ENCODE measurements around the gene TRIM66.

Gene TRIM66

DNA sequence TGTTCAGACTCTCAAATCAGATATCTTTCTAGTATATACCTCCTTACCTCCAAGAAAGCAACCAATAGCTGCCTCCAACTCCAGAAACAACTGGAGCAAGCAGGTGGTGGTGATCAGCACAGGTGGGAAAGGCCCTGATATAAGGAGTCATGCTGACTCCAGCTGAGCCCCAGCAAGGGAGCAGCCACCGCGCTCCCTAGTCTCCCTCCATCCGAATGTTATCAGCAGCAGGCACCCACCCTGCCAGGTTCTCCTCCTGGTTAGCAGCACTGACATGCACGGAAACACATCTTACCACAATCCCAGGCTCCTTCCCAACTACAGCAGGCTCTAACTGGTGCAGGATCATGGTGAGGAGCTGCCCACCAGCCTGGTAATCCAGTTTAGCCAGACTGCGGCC, 69.9 kb downstream of the TRIM66 start:
- no peak for DNase-seq (ENCODE audit: low read depth, low spot score)

DNA sequence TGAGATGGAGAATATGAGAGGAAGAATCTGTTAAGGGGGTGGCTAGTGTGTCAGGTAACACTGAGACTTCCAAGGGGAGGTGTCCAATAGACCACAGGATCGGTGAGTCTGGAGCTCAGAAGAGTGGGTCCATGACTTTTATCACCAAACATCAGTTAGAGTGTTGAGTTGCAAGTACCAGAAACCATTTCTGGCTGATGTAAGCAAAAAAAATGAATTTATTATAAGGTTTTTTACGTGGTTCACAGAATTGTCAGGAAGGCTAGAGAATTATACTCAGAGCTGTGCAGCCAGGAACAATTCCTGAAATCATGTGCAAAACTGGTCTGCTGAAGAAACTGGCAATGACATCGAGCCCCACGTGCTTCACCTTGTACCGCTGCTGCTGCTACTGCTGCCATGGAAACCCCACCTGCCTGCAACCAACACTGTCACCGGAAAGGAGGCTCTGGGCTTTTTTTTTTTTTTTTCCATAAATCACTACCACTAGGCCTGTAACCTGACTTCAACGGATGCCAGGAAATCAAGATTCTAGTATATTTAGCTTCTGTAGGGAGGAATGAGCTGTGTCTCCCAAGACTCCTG, 71.8 kb downstream of the TRIM66 start:
- DNase-seq (ENCODE audit: low read depth, low spot score), result no peak

DNA sequence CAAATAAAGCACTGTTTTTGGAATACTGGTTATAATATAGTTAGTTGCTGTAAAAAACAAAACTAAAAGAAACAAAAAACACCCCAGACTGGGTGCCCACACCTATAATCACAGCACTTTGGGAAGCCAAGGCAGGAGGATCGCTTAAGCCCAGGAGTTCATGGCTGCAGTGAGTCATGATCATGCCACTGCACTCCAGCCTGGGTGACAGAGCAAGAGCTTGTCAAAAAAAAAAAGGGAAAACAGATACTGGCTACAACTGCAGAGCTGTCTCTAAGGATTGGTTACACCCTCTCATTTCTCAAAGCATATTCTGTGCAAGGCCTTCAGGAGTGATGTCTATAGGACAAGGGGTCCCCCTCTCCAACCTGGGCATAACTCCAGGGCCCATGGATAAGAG, 73.8 kb downstream of the TRIM66 start:
- DNase-seq (ENCODE audit: low read depth, low spot score), result no peak

DNA sequence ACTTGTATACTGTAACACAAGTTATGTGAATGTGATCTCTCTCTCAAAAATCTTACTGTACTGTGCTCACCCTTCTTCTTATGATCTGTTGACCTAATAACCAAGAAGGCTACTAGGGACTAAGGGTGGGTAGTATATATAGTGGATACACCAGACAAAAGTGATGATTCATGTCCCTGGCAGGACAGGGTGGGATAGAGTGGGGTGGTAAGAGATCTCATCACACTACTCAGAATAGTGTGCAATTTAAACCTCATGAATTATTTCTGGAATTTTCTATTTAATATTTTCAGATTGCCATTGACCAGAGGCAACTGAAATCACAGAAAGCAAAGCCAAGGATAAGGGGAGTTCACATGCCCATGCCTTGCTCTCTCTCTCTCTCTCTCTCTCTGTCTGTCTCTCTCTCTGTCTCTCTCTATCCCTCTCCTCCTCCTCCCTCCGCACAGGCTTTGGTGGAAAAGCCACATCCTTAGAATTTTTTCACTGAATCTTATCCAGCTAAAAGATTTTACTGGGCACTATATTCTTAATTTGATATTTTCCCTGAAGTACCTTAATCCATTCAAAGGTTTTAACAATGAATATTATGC, 76.4 kb downstream of the TRIM66 start:
- no peak for DNase-seq (ENCODE audit: low read depth, low spot score)

DNA sequence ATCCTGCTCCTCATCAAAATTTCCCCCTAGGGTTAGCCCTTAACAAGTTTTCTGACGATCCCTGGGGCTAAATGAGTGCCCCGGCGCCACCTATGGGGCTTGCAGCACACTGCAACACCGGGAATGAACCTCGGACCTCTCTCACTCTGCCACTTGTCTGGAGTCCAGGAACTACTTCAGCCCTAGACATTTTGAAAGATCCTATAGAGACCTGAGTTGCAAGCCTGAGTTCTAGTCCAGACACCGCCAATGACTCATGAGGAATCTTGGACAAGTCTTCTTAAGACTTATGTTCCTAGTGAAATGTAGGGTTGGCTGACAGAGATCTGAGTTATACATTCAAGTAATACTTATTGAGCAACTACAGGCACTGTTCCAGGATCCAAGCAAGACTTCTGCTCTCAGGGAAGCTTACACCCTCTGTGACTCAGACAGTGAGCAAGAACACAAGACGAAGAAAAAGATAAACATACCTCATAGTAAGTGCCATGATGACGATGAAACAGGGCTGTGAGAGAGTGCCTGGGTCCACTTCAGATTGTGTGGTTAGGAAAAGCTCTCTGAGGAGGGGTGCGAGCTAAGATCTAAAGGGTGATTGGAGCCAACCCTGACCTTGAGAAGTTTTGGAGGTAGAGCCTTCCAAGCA, 78.3 kb downstream of the TRIM66 start:
- no peak for DNase-seq (ENCODE audit: low read depth, low spot score)

DNA sequence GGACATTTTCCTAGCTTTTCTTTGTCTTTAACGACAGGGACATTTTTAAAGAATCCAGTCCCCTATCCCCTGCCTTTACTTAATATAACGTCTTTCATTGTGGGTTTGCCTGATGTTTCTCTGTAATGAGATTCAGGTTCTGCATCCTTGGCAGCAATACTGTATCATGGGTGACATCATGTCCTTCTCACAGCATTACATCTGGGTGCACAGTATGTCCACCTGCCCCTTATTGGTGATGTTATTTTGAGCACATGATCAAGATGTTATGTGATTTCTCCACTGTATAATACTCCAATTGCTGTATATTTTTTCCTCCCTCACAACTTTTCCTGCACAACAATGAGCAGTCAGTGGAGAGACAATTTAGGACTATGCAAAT, 78.8 kb downstream of the TRIM66 start:
- DNase-seq (ENCODE audit: low read depth, low spot score), result no peak

DNA sequence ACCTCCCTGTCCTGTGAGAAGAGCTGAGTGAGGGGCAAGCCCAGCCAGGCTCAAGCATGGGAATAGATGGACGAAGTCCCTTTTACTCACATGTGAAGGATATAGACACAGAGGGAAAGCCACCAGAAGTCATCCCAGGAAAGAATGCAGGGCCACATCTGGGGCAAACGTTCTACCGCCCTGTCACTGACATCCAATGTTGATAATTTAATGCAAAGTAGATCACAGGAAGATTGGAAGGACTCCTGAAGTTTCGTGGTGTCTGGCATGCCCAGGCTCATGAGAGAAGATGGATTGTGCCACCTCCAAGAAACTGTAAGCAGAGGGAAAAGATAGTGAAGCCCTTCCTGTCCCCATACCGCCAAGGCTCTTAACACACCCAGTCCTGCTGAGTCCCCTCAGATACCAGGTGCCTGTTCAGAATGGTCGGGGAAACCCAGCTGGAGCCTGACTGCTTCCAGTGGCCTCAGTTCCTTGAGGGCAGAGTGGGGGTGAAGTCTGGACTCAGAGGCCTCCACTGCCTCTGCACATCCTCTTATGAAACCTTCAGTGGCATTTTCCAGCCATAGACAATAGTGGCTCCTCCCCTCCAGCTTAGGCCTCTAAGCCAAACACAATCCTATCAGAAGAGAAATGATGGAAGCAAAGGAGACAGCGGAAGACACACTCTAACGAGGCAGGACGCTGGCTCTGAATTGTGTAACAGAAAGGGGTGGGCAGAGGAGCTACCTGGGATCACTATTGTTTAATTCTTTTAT, 80.9 kb downstream of the TRIM66 start:
- no peak for DNase-seq (ENCODE audit: low read depth, low spot score)

DNA sequence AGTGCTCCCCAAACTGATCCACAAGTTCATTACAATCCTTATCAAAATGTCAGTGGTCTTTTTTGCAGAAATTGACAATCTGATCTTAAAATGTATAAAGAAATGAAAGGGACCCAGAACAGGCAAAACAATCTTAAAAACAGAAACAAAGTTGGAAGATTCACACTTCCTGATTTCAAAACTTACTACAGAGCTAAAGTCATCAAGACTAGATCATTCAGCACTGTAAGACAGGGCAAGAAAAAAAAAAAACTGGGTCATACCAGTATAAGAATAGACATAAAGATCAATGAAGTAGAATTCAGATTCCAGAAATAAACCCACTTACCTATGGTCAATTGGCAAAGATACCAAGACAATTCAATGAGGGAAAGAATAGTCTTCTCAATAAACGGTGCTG, 84.0 kb downstream of the TRIM66 start:
- no peak for DNase-seq (ENCODE audit: low read depth, low spot score)

DNA sequence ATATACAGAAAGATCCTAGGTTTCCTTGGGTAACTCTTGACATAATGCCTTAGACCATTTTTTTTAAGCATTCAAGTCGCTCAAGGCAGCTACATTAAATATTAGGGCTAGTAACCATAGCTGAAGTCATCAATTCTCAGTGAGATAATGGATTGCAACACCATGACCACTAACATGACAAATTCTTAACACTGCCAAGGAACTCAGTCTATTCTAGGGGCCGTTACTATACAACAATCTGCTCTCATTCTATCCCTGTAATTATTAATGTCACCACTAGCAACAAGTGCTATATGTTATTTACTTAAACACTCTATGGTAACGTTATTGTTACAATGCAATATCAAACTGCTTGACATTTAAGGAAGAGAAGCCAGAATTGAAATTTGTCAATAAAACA, 85.3 kb downstream of the TRIM66 start:
- no peak for DNase-seq (ENCODE audit: low read depth, low spot score)

DNA sequence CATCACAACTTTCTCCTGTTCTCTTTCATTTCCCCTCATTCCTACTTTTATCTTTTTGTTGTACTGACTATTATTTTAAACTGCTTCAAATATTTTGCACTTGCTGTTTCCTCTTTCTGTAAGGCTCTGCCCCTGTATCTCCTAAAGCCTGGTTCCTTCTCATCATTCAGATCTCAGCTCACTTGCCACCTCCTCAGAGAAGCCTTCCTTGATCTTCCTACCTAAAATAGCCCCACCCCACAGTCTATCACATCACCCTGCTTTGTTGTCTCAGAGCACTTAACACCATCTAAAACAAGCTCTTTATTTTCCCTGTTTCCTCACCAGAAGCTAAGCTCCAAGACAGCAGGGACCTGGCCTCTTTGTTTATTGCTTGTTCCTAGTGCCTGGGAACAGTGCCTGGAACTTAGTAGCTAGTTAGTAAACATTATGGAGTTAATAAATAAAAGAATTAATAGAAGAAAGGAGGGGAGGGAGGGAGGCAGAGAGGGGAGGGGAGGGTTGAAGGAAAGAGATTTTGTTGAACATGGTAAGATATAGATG, 85.9 kb downstream of the TRIM66 start:
- no peak for DNase-seq (ENCODE audit: low read depth, low spot score)

DNA sequence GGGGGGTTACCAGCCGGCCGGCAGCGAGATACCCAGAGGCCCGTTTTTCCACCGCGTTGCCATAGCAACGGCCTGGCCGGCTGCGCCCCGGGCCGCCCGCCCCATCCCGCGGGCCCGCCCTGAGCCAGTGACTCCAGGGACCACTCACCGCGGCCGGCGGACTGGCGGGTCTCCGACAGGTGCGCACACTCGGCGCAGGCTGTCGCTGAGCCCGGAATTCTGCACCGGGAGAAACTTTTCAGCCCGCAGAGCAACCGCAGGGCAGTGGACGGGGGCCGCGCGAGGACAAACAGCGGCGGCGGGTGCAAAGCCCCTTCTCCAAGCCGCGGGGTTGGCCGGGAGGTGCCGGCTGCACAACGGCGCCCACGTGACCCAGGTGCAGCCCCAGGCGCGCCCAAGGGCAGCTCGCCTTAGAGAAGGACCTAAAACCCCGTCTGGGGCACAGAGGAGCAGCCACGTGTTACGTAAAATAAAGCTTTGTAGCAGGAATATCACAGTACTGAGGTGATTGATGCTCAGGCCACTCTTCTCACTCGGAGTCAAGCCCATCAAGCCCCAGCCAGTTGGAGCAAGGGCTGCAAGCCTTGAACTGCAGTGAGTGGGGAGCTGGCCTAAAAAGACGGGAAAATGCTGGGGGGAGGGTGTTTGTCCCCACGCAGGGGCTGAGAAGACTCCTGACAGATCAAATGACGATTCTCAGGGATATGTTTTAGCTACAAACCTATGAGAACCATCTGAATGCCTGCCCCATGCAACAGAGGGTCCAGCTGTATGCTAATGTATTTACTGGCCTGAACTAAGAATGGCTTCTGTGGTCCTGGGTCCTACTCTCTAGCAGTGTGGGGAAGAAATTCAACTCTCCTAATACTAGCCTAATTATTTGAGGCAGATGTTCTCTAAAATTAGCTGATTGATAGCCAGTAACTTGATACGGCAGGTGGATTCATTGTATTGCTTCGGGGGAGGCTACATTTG, 88.2 kb downstream of the TRIM66 start, which contains the start of gene STK33:
Gene STK33, minus strand, starts transcription at position 294 of the 975 bp plus-strand sequence. CDS start 119,323 bp downstream, outside the sequence.
- no peak for DNase-seq (ENCODE audit: low read depth, low spot score)

DNA sequence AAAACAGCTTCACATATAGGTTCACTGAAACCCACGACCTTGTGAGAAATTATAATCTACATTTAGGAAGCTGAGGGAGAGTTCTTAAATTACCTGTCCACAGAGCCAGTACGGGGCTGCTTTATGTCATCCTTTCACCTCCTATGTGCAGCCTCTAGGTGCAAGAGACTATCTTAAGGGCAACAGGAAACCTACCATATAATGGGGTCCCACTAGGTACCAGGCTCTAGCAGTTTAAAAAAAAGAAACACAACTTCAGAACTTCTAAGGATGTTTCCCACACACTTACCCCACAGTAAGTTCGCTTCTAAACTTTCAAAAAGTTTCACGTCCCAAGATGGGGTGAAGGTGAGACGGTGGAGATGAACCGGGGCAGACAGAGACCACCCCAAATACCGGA, 89.0 kb downstream of the TRIM66 start:
- no peak for DNase-seq (ENCODE audit: low read depth, low spot score)

DNA sequence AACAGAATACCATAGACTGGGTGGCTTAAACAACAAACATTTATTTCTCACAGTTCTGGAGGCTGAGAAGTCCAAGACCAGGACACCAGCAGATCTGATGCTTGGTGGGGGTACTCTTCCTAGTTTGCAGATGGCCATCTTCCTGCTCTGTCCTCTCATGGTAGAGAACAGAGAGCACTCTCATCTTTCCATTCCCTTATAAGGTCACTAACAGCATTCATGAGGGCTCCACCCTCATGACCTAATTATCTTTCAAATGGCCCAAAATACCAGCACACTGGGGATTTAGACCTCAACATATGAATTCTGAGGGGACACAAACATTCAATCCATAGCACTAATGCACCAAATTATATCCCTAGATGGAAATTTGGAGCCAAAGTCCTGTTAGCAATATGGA, 94.5 kb downstream of the TRIM66 start:
- DNase-seq (ENCODE audit: low read depth, low spot score), result no peak

DNA sequence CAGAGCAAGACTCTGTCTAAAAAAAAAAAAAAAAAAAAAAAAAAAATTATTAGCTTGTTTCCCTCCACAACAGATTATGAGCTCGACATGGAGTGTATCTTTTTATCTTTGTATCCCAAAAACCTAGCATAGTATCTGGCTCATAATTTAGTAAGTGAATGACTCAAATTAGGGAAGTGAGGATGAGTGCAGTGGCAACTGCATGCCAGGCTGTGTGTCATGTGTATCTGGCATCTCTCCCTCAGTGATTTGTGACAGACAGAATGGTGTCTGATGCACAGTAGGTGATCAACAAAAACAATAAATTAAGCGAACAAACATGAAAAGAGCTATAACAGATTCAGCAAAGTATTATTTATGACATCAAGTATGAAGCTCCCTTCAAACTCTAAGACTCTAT, 95.7 kb downstream of the TRIM66 start:
- DNase-seq (ENCODE audit: low read depth, low spot score), result no peak

DNA sequence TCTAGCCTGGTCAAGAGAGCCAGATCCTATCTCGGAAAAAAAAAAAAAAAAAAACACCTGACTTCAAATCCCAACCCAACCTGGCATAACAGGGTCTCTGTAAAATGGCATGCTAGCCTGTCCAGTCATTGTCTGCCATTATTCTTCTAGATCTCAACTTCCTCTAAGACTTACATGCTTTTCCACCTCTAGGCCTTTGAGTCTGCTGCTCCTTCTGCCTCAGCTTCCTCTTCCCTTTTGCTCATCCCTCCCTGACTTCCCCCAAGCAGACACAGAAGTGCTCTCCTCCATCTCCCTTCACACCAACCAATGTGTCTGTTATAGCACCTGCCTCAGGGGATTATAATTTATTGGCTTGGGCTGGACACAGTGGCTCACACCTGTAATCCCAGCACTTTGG, 96.3 kb downstream of the TRIM66 start:
- no peak for DNase-seq (ENCODE audit: low read depth, low spot score)

DNA sequence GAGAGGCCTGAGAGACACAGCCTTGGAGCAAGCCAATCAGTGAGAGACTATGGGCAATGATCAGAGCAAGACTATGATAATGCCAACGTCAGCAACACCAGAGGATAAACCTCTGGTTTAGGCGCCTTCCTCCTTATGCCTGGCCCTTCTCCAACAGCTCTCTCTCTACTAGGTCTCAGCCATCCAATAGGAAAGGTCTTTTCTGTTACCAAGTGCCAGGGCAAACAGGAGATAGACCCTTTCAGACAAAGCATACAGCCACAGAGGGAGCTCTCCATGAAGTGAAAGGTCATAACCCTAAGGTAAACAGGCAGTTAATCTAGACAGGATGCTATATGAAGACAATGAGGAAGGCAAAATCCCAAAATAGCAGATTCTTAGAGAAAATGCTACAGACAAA, 98.0 kb downstream of the TRIM66 start:
- DNase-seq (ENCODE audit: low read depth, low spot score), result no peak

DNA sequence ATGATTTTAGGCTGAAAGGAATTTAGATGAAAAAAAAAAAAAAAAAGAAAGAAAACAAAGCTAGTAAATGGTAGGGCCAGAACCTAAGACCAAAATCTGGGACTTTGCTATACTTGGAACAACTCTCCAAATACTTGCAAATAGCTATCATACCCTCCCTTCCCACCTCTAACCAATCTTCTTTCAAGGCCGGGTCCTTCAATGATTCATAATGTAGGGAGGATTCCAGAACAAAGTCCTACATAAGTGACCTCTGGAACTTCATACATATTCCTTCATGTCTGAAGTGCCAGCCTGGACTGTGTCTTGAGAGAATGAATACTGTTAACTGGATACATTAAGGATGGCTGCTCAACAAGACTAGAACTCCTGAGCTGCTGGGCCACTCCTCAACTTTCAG, 98.4 kb downstream of the TRIM66 start:
- DNase-seq (ENCODE audit: low read depth, low spot score), result no peak

DNA sequence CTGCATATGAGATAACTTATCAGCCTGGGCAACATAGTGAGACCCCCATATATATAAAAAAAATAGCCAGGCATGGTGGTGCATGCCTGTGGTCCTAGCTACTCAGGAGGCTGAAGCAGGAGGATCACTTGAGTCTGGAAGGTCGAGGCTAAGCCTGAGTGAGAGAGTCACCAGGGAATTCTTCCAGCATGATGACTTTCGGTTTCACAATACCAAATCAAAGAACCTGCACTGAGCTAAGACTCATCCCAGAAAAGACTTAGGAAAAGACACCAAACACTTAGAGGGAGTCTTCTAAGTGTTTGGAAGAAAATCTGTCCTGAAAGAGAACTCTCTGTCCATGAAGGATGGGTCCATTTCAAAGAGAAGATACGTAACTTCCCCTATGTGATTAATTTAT, 101.2 kb downstream of the TRIM66 start:
- DNase-seq (ENCODE audit: low read depth, low spot score), result no peak

DNA sequence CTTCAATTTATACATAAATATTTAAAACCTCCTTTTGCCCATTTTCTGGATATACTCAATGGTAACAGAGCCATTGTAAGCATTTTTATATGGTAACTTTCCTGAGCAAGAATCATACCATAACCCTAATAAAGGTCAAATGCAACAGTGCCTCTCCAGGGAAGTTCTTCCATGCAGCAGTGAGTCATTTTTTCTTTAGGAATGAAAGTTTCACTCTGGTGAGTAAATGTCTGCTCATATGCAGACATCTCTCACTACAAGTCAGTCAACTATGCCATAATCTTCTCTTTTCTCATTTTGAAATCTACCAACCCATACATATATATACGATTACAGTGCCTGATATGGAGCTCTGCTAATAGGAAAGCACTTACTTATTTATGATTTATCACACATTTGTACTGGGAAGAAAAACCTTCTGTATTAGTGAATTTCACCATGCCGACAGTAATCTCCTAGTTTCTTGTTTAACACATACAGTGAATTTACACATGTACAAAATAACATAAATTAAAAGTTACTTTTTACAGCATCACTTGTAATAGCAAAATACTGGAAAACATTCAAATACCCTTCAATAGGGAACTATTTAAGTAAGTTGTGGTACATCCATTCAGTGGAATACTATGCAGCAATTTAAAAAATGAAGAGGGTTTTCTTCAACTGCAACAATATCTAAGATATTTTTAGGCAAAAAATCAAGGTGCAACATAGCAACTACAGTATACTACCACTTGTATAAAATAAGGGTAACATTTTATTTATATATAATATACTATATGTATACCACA, 104.5 kb downstream of the TRIM66 start:
- DNase-seq (ENCODE audit: low read depth, low spot score), result no peak

DNA sequence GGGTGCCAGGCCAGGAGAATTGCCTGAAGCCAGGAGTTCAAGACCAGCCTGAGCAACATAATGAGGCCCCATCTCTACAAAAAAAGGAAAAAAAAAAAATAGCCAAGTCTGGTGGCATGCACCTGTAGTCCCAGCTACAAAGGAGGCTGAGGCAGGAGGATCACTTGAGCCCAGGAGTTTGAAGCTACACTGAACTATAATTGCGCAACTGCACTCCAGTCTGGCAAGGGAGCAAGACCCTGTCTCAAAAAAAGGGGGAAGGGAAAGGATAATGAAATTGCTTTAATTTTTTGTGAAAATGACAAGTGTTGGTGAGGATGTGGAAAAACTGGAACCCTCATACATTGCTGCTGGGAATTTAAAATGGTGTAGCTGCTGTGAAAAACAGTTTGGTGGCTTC, 107.7 kb downstream of the TRIM66 start:
- no peak for DNase-seq (ENCODE audit: low read depth, low spot score)
